ENCODE measurements around the gene ZNG1F.
"Not testable (repeated sequence)": the region's sequence is repeated elsewhere in the genome, so short reads cannot be mapped to it uniquely, and the experiment has no call there.

DNA sequence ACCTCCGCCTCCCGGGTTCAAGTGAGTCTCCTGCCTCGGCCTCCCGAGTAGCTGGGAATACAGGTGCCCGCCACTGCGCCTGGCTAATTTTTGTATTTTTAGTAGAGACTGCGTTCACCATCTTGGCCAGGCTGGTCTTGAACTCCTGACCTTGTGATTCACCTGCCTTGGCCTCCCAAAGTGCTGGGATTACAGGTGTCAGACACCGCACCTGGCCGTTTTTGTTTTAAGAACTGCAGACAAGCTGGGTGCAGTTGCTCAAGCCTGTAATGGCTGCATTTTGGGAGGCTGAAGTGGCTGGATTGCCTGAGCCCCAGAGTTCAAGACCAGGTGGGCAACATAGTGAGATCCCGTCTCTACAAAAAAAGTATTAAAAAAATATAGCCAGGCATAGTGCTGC, 43.2 kb upstream of the ZNG1F start:
- TF ChIP-seq POLR2AphosphoS5, EP300 (IDR thresholded peaks at IDR 0.05): not testable (repeated sequence)
- TF ChIP-seq, protein P1, sequence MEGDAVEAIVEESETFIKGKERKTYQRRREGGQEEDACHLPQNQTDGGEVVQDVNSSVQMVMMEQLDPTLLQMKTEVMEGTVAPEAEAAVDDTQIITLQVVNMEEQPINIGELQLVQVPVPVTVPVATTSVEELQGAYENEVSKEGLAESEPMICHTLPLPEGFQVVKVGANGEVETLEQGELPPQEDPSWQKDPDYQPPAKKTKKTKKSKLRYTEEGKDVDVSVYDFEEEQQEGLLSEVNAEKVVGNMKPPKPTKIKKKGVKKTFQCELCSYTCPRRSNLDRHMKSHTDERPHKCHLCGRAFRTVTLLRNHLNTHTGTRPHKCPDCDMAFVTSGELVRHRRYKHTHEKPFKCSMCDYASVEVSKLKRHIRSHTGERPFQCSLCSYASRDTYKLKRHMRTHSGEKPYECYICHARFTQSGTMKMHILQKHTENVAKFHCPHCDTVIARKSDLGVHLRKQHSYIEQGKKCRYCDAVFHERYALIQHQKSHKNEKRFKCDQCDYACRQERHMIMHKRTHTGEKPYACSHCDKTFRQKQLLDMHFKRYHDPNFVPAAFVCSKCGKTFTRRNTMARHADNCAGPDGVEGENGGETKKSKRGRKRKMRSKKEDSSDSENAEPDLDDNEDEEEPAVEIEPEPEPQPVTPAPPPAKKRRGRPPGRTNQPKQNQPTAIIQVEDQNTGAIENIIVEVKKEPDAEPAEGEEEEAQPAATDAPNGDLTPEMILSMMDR (IDR thresholded peaks at IDR 0.05) = not testable (repeated sequence)

All from suprapubic skin (tissue), 4 donors.